ENCODE data around the gene CBARP.

DNA sequence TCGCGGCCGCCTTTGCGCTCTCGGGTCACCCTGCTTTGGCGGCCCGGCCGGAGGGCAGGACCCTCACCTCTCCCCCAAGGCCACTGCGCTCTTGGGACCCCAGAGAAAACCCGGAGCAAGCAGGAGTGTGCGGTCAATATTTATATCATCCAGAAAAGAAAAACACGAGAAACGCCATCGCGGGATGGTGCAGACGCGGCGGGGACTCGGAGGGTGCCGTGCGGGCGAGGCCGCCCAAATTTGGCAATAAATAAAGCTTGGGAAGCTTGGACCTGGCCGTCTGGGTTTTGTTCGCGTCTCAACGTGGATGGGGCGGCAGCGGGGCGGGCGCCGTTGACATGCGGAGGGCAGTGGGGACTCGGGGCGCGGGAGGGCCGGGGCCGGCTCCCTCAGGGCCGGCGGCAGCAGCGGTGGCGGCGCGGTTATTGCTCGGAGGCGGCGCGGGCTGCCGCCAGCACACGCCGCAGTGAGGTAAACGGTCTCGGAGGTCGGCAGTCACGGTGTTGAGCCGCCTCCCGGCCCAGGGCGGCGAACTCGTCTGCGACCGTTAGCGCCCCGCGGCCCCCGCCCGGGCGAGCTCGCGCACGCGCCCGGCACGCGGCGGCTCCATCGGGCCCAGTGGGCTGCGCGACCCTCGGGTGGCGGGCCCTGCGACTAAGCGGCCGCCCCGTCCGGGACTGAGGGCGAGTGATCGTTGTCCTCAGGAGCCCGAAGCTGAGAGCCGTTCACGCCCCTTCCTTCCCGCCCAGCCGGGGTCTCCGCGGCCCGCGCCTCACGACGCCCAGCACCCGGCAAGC lies 9.4 kb downstream of the CBARP start:
- TF ChIP-seq, protein P1, sequence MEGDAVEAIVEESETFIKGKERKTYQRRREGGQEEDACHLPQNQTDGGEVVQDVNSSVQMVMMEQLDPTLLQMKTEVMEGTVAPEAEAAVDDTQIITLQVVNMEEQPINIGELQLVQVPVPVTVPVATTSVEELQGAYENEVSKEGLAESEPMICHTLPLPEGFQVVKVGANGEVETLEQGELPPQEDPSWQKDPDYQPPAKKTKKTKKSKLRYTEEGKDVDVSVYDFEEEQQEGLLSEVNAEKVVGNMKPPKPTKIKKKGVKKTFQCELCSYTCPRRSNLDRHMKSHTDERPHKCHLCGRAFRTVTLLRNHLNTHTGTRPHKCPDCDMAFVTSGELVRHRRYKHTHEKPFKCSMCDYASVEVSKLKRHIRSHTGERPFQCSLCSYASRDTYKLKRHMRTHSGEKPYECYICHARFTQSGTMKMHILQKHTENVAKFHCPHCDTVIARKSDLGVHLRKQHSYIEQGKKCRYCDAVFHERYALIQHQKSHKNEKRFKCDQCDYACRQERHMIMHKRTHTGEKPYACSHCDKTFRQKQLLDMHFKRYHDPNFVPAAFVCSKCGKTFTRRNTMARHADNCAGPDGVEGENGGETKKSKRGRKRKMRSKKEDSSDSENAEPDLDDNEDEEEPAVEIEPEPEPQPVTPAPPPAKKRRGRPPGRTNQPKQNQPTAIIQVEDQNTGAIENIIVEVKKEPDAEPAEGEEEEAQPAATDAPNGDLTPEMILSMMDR (IDR thresholded peaks at IDR 0.05; ENCODE audit: low read depth, low read length), result no peak
- TF ChIP-seq EZH2phosphoT487 (IDR thresholded peaks at IDR 0.05; ENCODE audit: low read depth), result no peak
